ENCODE measurements around the gene PRKAR1B.
"Not testable (repeated sequence)": the region's sequence is repeated elsewhere in the genome, so short reads cannot be mapped to it uniquely, and the experiment has no call there.

PRKAR1B gene

GRCh38 chr7:551615-551970, 175.5 kb downstream of the PRKAR1B start:
- DNase-seq, result not testable (repeated sequence)

DNA sequence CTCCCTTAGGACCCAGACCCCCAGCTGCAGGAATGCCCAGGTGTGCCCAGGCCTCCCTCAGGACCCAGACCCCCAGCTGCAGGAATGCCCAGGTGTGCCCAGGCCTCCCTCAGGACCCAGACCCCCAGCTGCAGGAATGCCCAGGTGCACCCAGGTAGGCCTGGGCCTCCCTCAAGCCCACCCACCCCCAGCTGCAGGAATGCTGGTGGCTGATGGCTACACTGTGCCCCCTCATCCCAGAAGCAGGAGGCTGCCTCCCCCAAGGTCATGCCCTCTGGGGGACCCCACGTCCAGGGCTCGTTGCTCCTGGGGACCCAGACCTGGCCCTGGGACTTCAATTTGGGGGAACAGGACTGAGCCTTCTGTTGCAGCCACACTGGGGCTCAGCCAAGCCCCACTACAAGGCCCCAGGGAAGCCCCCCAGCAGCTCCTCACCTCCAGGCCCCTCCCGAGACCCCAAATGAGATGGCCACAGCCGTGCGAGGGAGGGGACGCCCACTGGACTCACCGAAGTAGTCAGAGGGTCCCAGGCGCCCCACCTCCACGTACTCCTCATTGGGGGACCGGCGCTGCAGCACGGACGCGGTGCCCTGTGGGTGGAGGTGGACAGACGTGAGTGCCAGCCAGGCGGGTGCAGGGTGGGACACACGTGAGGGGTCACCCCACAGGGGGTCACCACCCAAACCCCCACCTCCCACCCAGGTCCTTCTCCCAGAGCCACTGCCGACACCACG, 176.0 kb downstream of the PRKAR1B start:
- DNase-seq, result no peak

DNA sequence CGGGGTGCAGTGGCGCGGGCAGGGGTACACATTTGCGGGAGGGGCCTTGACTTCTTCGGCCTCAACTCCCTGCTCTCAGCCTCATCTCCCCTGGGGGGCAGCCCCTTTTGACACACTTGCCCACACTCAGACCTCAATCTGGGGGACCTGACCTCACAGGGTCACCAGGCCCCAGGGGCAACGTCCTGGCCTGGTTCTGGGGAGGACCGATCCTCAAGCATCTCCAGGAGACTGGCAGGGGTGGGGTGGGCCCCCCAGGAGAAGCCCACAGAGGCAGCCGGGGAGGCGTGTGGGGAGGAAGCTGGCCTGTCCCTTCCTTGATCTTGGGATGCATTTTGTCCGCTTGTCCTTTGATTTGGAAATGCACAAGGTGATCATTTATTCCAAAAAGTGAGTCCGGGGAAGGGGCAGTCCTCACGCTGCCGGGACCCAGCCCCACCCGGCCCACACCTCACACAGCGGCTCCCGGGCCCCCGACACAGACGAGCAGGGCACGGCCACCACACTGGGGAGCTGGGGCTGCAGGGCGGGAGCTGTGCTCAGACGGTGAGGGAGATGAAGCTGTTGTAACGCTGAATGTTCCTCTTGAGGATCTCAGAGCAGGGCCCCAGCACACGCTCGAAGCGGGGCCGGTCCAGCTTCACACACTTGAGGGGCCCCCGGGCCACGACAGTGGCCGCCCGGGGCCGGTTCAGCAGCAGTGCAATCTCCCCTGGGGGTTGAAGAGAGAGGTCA, 177.0 kb downstream of the PRKAR1B start:
- no peak for DNase-seq

- no peak for DNase-seq
Measured at GRCh38 chr7:549066-549890, 177.8 kb downstream of the PRKAR1B start.

- no peak for DNase-seq
Measured at GRCh38 chr7:548401-548800, 178.7 kb downstream of the PRKAR1B start.

GRCh38 chr7:545470-545869, 181.6 kb downstream of the PRKAR1B start:
- DNase-seq, result no peak

DNA sequence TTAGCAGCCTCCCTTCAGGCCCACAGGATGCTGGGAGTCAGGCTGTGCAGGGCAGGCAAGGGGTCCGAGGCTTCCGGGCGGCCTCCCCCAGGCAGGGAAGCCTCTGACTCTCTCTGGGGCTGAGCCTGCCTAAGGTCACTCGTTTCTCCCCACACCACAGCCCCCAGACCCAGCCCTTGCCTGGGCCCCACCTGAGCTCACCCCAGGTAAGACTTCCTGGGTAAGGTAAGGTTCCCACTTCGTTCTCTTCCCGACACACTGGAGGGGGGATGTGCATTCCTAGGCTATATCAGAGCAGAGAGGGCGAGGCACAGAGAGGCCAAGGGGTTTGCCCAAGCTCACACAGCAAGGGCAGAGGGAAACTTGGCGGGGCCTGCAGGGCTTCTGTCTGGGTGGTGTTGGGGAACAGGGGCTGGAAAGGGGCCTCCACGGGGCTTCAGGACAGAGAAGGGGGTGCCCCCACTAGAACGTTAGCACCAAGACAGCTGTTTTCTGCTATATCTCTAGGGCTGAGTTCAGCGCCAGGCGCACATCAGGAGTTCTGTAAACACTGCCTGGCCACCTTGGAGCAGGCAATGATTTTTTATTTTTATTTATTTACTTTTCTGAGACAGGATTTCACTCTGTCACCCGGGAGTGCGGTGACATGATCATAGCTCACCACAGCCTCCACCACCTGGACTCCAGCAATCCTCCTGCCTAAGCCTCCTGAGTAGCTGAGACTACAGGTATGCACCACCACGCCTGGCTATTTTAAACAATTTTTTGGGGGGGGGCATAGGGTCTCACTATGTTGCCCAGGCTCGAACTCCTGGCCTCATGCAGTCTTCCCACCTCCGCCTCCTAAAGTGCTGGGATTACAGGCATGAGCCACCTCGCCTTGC, 182.5 kb downstream of the PRKAR1B start:
- DNase-seq, result no peak

DNA sequence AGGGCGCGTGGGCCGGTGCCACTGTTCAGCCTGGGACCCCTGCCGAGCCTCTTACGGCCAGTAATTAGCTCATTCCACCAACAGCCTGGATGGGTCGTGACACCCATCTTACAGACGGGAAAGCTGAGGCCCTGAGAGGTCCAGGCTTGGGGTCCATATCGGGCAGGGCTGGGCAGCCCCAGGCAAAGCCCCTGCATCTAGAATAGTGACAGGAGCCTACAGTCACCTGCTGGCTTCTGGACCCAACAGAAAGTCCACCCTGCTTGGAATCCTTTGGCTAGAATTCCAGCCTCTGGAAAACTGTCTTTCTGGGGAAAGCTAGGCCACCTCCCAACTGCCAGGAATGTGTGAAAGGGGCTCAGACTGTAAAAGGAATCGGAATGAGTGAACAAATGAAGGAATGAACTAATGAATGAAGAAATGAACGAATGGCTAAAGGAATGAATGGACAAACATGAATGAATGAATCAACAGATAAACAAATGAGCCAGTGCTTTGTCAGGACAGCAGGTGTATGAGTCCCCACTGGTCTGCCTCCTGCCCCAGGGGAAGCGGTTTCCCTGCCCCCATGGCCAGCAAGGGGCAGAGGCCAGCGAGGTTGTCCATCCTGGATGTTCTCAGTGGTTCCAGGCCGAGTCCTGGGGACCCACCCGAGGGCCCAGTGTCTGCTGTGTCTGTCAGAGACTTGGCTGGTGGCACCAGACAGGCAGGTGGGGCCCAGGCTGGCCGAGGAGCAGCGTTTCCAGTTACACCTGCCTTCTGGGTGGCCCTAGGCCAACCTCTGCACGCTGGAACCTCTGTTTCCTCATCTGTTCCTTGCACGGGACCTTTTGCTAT, 183.4 kb downstream of the PRKAR1B start:
- DNase-seq, result no peak

DNA sequence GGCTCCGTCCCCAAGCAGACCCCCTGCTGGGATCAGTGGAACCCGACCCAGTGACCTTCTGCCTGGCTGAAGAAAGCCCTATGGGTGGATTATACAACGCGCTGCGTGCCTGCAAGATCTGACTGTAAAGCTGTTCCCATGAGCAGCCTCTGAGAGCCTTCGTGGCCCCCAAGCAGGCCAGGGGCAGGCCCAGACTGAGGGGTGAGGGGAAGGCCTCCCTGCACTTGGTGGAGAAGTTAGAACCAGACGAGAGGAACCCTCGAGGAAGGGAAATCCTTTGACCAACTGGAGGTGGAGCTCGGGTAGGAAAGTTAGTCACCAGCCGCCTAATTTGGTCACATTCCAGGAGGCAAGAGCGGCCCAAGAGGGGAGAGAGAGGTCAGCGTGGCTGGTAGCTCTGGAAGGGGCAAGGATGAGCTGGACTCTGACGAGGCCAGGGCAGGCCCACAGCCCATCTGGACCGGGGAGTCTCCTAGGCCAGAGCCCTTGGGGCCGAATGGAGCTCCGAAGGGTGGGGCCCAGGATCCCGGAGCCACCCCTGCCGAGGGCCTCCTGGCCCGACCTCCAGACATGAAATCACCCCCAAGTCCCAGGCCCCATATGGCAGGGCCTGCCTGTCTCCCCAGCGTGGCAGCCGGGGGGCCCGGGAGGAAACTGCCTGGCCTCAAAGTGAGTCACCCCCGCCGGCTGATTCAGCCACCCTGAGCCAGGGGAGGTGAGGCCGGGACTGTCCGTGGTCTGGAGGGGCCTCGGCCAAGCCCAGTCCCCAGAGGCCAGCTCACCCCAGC, 184.2 kb downstream of the PRKAR1B start:
- no peak for DNase-seq

DNA sequence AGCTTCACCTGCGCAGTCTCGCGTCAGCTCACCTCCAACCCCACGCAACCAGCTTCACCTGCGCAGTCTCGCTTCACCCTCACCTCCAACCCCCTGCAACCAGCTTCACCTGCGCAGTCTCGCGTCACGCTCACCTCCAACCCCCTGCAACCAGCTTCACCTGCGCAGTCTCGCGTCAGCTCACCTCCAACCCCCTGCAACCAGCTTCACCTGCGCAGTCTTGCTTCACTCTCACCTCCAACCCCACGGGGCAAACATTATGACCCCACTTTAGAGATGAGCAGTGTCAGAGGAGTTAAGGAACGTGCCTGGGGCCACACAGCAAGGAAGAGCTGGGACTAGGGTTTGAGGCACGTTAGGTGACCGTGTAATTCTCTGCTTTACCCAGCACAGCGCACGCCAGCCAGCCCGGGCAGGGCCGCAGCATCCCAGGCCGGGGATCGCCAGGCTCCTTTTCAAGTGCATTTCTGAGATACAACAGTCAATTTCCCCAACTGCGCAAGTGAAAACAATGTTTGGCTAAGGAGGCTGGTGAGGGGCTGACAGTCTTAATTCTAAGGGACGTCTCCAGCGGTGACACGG, 184.9 kb downstream of the PRKAR1B start:
- no peak for DNase-seq

GRCh38 chr7:541661-542060, 185.4 kb downstream of the PRKAR1B start:
- no peak for DNase-seq

DNA sequence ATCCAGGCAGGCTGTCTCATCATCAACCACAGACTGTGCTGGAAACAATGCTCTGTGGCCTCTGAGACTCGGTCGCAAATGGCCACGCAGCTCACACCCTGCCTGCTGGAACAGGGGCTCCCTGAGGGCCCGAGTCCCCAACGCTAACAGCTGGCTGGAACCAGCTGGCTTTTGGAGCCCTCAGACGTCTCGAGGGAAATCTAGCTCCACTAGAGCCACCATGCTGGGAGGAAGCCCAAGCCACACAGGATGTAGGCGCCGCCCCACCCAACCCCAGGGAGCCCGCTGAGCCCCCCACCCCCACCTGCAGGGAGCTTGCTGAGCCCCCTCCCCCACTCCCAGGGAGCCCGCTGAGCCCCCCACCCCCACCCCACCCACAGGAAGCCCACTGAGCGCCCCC, 186.1 kb downstream of the PRKAR1B start:
- DNase-seq, result no peak

GRCh38 chr7:540579-540978, 186.5 kb downstream of the PRKAR1B start:
- DNase-seq, result no peak

- DNase-seq, result no peak
Measured at GRCh38 chr7:539731-540411, 187.2 kb downstream of the PRKAR1B start.

DNA sequence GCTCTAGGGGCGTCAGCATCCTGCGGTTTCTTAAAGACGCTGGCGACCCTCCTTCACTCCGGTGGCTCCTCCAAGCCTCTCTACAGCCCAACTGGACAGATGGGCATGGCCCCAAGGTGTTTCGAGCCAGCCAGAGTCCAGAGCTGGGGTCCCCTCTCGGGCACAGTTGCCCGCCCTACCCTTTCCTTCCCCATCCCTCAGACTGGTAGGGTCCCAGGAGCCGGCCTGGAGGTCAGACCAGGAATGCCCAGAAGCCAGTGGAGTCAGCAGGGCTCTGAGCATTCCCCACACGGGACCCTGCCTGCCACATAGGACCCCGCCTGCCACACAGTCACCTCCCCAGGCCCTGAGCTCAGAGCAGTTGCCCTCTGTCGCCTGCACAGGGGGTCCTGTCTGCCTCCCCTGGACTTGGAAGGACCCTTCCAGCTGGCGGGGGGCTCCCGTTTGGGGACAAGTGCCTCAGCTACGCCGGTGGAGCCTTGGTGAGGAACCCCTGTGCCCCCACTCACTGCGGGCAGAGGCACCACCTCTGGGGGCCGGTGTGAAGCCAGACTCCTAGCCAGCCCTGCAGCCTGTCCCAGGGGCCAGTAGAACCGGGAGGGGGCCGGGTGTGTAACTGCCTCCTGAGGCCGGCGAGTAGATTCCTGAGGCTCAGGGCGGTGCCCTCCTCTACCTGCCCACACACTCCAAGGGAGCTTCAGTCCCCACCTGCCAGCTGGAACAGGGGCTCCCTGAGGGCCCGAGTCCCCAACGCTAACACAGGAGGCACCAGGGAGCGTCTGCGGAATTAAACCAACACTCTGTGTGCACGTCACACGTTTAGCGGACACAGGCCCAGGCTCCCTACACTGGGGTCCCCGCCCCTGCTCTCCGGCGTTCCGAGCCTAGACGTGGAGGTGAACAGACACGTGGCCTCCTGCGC, 188.1 kb downstream of the PRKAR1B start:
- DNase-seq, result no peak

DNA sequence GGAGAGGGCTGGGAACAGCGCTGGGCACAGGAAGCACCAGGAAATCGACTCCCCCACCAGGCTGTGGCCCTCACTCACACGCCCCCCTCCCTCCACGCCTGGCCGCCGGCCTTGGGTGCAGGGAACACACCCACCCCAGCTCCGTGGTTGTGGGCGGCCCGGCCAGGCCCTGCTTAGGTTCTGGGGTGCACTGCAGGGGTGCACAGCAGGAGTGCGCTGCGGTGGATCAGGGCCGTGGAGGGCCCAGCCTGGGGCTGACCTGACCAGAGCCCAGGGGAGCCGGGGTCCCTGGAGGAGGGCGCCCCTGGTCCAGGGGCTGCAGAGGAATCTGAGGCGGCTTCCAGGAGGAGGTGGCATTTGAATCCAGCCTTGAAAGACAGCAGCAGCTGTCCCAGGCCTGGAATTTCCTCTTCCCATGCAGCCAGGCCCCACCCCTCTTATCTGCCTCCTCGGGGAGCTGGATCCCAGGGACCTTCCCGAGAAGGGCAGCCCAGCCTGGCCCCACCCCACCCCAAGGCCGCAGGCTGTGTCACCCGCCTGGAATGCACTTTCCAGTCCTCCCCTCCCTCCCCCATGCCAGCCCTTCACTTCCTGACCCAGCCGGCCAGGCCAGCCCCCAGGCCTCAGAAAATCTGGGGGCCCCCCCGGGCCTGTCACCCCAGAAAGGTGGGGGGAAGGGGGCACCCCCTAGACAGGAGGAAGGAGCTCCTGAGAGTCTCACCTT, 189.0 kb downstream of the PRKAR1B start:
- no peak for DNase-seq

DNA sequence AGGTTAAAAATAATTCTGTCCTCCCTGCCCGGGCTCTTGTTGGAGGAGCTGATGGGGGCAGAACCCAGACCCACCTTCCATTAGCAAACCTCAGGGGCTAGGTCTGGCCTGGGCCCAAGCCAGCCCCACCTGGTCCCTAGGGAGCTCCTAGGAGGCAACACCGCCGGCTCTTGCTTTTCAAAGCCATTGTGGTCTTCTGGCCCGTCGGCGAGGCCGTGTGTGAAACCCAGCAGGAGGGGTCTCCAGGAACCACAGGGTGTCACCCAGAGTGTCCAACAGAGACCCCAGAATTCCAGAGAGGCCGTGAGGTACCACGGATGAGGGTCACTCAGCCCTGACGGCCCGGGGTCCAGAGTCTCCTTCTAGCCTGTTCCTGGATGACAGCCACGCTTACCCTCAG, 190.8 kb downstream of the PRKAR1B start:
- no peak for DNase-seq

- no peak for DNase-seq
Measured at GRCh38 chr7:534959-535358, 192.1 kb downstream of the PRKAR1B start.
